Left cardiac atrium (tissue), 4 donors: ENCODE measurements around the gene YJU2. TPM values are rescaled to one million over a fixed set of nuclear protein-coding genes. Genes with fewer than 3 reads are reported as not detected.

Source experiments
- ATAC-seq, 2 donors: fragments of 200-7000 bp; cut with Tn5 transposase; one replicate each; pipeline ENCODE4 v1.9.1; 2020; ENCODE audit warnings: mild to moderate bottlenecking in 2 of 2, moderate library complexity in 2 of 2
- DNase-seq: peaks from one replicate; pipeline ENCODE4 v3.0.0-alpha.2; 2020
- intact Hi-C, 2 donors: fragments of 100-400 bp; cut with DNase I; formaldehyde crosslinking; loops; one replicate each; pipeline versions ENCODE4 v1.14.1 to v1.15.1; 2022 to 2023
- total RNA-seq, 2 donors: library from RNA; stranded (reverse); fragmentation: NEBNext Ultra II Directional; extraction: Animal tissue kit (Norgen Biotek cat#: 25700); gene quantifications; one replicate each; pipeline ENCODE4 v1.2.1, GENCODE V29; 2021
- donor health status: DM: no; HTN: yes; CAD: no.
- donor health status: DM: no; HTN: yes; CAD: no; lungs with severe emphysema.
- donor health status: DM: yes; HTN: yes; CAD: no.
- donor health status: Dilated cardiomyopathy.

Gene YJU2
- total RNA-seq, 2 donors from 2014 or later: 8.5 to 11.8 TPM

GRCh38 chr19:4313847-4314490 lies 67.1 kb downstream of the YJU2 start:
- ATAC-seq (no peak), DNase-seq (no peak)
- intact Hi-C loops: no loop called here

GRCh38 chr19:4316956-4317355 lies 70.1 kb downstream of the YJU2 start:
- intact Hi-C loops: no loop called here
- no peak for ATAC-seq
- DNase-seq: no peak

- intact Hi-C loops: no loop called here
- ATAC-seq (no peak), DNase-seq (no peak)
Observed at GRCh38 chr19:4318460-4318859, 71.6 kb downstream of the YJU2 start.

Other genes with a start within 250 kb of the YJU2 start
- gene PIAS4, start 239.3 kb upstream of the YJU2 start, total RNA-seq: 10 to 100 TPM; 13.8 to 14.0 TPM
- 10 to 100 TPM; 28.5 to 32.5 TPM for gene ZBTB7A, start 180.2 kb upstream of the YJU2 start, total RNA-seq
- 100 to 1,000 TPM; 109 to 118 TPM for gene MAP2K2, start 123.0 kb upstream of the YJU2 start, total RNA-seq
- gene CREB3L3, start 93.4 kb upstream of the YJU2 start, total RNA-seq: not detected
- 10 to 100 TPM; 13.0 to 21.8 TPM for gene SIRT6, start 64.5 kb upstream of the YJU2 start, total RNA-seq
- gene ANKRD24, start 64.4 kb upstream of the YJU2 start, total RNA-seq: 1 to 10 TPM in 1 of 2 donors, under 1 TPM in 1; 0.86 to 1.2 TPM
- 1 to 10 TPM; 1.2 TPM for gene EBI3, start 17.6 kb upstream of the YJU2 start, total RNA-seq
- 10 to 100 TPM; 21.4 to 37.0 TPM for gene SHD, start 32.2 kb downstream of the YJU2 start, total RNA-seq
- under 1 TPM in 1 of 2 donors, not detected in 1; 0.29 TPM for gene TMIGD2, start 55.3 kb downstream of the YJU2 start, total RNA-seq
- gene FSD1, start 57.5 kb downstream of the YJU2 start, total RNA-seq: not detected
- gene STAP2, start 91.7 kb downstream of the YJU2 start, total RNA-seq: 1 to 10 TPM; 4.8 to 8.2 TPM
- gene MPND, start 96.5 kb downstream of the YJU2 start, total RNA-seq: 10 to 100 TPM; 21.1 to 22.3 TPM
- gene SH3GL1, start 153.5 kb downstream of the YJU2 start, total RNA-seq: 10 to 100 TPM; 31.4 to 39.4 TPM
- 1 to 10 TPM; 5.2 to 8.4 TPM for gene CHAF1A, start 155.6 kb downstream of the YJU2 start, total RNA-seq
- 100 to 1,000 TPM in 1 of 2 donors, 10 to 100 TPM in 1; 96.9 to 101 TPM for gene UBXN6, start 210.7 kb downstream of the YJU2 start, total RNA-seq
- gene HDGFL2, start 225.2 kb downstream of the YJU2 start, total RNA-seq: 10 to 100 TPM; 20.9 to 25.9 TPM